PC-3 (cell line): ENCODE measurements around the gene NEO1. TPM values are rescaled to one million over a fixed set of nuclear protein-coding genes. Genes with fewer than 3 reads are reported as not detected.

Experiments
- ATAC-seq: fragments of 200-7000 bp; cut with Tn5 transposase; 2 replicates; pipeline ENCODE4 v1.9.1; 2020; ENCODE audit warnings: mild to moderate bottlenecking, moderate library complexity
- BruUV-seq: library from RNA; stranded (reverse); fragments of 400-500 nt; replicated peaks from 2 replicates; lab custom pipeline; 2021; lab: Mats Ljungman, UMichigan
- CTCF ChIA-PET: fragments of 300-600 bp; sonication (Branson Sonifier 250); formaldehyde crosslinking; loops from one replicate; lab custom pipeline; 2022; ENCODE audit warnings: antibody characterized with exemption; lab: Charles Lee
- POLR2A ChIA-PET: fragments of 300-600 bp; sonication (Branson Sonifier 250); formaldehyde crosslinking; loops from one replicate; lab custom pipeline; 2022; ENCODE audit warnings: antibody characterized with exemption; ENCODE audit not compliant: unreplicated experiment; lab: Charles Lee
- DNase-seq: peaks from one replicate; pipeline ENCODE4 v3.0.0-alpha.2; 2015
- H2AFZ ChIP-seq: fragments of 300-600 bp; sonication (generic); 2 replicates; pipeline ENCODE4 v1.6.0; 2016; ENCODE audit warnings: antibody characterized with exemption, low read length
- H3F3A ChIP-seq: fragments of 300-600 bp; sonication (generic); one replicate; pipeline ENCODE4 v1.6.0; 2017; ENCODE audit warnings: antibody characterized with exemption, low read length, control low read depth, mild to moderate bottlenecking; ENCODE audit not compliant: unreplicated experiment
- H3K27ac ChIP-seq: fragments of 300-600 bp; sonication (generic); 2 replicates; pipeline ENCODE4 v1.5.1; 2016; ENCODE audit warnings: mild to moderate bottlenecking, low read length
- H3K27me3 ChIP-seq: fragments of 300-600 bp; sonication (generic); 2 replicates; pipeline ENCODE4 v1.6.1; 2016; ENCODE audit warnings: low read length, mixed read lengths
- H3K36me3 ChIP-seq: fragments of 300-600 bp; sonication (generic); 2 replicates; pipeline ENCODE4 v1.6.1; 2016; ENCODE audit warnings: low read depth, mixed run types, low read length, mixed read lengths
- H3K4me1 ChIP-seq: fragments of 300-600 bp; sonication (generic); 2 replicates; pipeline ENCODE4 v1.5.1; 2016; ENCODE audit warnings: low read length; ENCODE audit not compliant: insufficient read depth
- H3K4me2 ChIP-seq: fragments of 300-600 bp; sonication (generic); 2 replicates; pipeline ENCODE4 v1.6.0; 2016; ENCODE audit warnings: low read length
- H3K4me3 ChIP-seq: fragments of 300-600 bp; sonication (generic); 2 replicates; pipeline ENCODE4 v1.5.1; 2016; ENCODE audit warnings: mild to moderate bottlenecking, low read length, mixed read lengths
- H3K79me2 ChIP-seq: fragments of 300-600 bp; sonication (generic); 2 replicates; pipeline ENCODE4 v1.6.1; 2017; ENCODE audit warnings: low read length, mixed read lengths
- H3K9ac ChIP-seq: fragments of 300-600 bp; sonication (generic); 2 replicates; pipeline ENCODE4 v1.6.0; 2016; ENCODE audit warnings: mild to moderate bottlenecking, low read length
- H3K9me2 ChIP-seq: fragments of 300-600 bp; sonication (generic); replicated peaks from 2 replicates; pipeline ENCODE4 v1.6.1; 2016; ENCODE audit warnings: mixed run types, low read length, mixed read lengths
- H3K9me3 ChIP-seq: fragments of 300-600 bp; sonication (generic); 2 replicates; pipeline ENCODE4 v1.6.1; 2016; ENCODE audit warnings: low read length, mixed read lengths
- H4K20me1 ChIP-seq: fragments of 300-600 bp; sonication (generic); 2 replicates; pipeline ENCODE4 v1.6.1; 2016; ENCODE audit warnings: low read length, mixed read lengths
- CTCF ChIP-seq: fragments of 300-600 bp; sonication (generic); conservative IDR thresholded peaks from 2 replicates; pipeline ENCODE4 v1.5.1; 2017; ENCODE audit warnings: antibody characterized with exemption, low read depth, mild to moderate bottlenecking, low read length
- EZH2 ChIP-seq: fragments of 300-600 bp; sonication (generic); IDR thresholded peaks from one replicate; pipeline ENCODE4 v1.6.1; 2017; ENCODE audit warnings: antibody characterized with exemption, mild to moderate bottlenecking, low read length; ENCODE audit not compliant: unreplicated experiment
- EZH2phosphoT487 ChIP-seq: fragments of 300-600 bp; sonication (generic); IDR thresholded peaks from 2 replicates; pipeline ENCODE4 v1.6.1; 2018; ENCODE audit warnings: mild to moderate bottlenecking, antibody characterized with exemption, low read length, borderline replicate concordance
- intact Hi-C: fragments of 100-400 bp; cut with micrococcal nuclease; formaldehyde crosslinking; loops from 2 replicates; pipeline ENCODE4 v1.9.0; 2023
- total RNA-seq: library from RNA; depleted of rRNA; stranded (reverse); fragments of >200 nt; gene quantifications from 2 replicates; pipeline ENCODE4 v1.2.3, GENCODE V29; 2014

Gene NEO1
- total RNA-seq, 1 experiment from 2014 or later, result 1.2 TPM

GRCh38 chr15:73019154-73019553 is 33.1 kb upstream of the NEO1 start:
- no peaks in the 10 kb centered on the region for H3K4me1 ChIP-seq
- ATAC-seq (no peak), DNase-seq (no peak)
- H3K9ac ChIP-seq, result no peak overlapping the region
- no peak for TF ChIP-seq EZH2phosphoT487
- no peak for TF ChIP-seq EZH2
- H3F3A ChIP-seq, result no peaks in the 10 kb centered on the region
- no peaks in the 10 kb centered on the region for H3K9me2 ChIP-seq
- CTCF ChIA-PET, result no interaction called here
- H3K36me3 ChIP-seq, result no peaks in the 10 kb centered on the region
- peaks cover 28% of the 10 kb centered on the region for H3K27me3 ChIP-seq
- no peaks in the 10 kb centered on the region for H3K9me3 ChIP-seq
- intact Hi-C loops, result no loop called here
- H3K79me2 ChIP-seq, result no peaks in the 10 kb centered on the region
- H4K20me1 ChIP-seq, result no peaks in the 10 kb centered on the region
- H3K4me2 ChIP-seq, result no peak overlapping the region
- no peak overlapping the region for H3K4me3 ChIP-seq
- no peak overlapping the region for H2AFZ ChIP-seq
- BruUV-seq, result no TSS peak
- POLR2A ChIA-PET, result no interaction called here
- no peak overlapping the region for H3K27ac ChIP-seq

GRCh38 chr15:73019601-73020146 is 32.6 kb upstream of the NEO1 start:
- CTCF ChIA-PET, result no interaction called here
- H3F3A ChIP-seq, result no peaks in the 10 kb centered on the region
- POLR2A ChIA-PET, result no interaction called here
- no peak overlapping the region for H3K9ac ChIP-seq
- H3K9me3 ChIP-seq, result no peaks in the 10 kb centered on the region
- no peaks in the 10 kb centered on the region for H3K9me2 ChIP-seq
- no peak for TF ChIP-seq CTCF
- no peak for TF ChIP-seq EZH2
- no peak for TF ChIP-seq EZH2phosphoT487
- BruUV-seq, result no TSS peak
- intact Hi-C loops, result no loop called here
- H3K4me1 ChIP-seq, result no peaks in the 10 kb centered on the region
- H2AFZ ChIP-seq, result no peak overlapping the region
- no peaks in the 10 kb centered on the region for H3K36me3 ChIP-seq
- DNase-seq (no peak), ATAC-seq (no peak)
- H3K27me3 ChIP-seq, result peaks cover 28% of the 10 kb centered on the region
- no peak overlapping the region for H3K27ac ChIP-seq
- no peaks in the 10 kb centered on the region for H4K20me1 ChIP-seq
- no peak overlapping the region for H3K4me3 ChIP-seq
- H3K4me2 ChIP-seq, result no peak overlapping the region
- no peaks in the 10 kb centered on the region for H3K79me2 ChIP-seq

GRCh38 chr15:73021139-73021621 is 31.1 kb upstream of the NEO1 start:
- Histone ChIP-seq H3K9ac (no peak overlapping the region), H3K27me3 (peaks cover 28% of the 10 kb centered on the region), H3F3A (no peaks in the 10 kb centered on the region), H3K9me3 (no peaks in the 10 kb centered on the region), H4K20me1 (no peaks in the 10 kb centered on the region), H2AFZ (no peak overlapping the region), H3K27ac (no peak overlapping the region), H3K9me2 (no peaks in the 10 kb centered on the region), H3K4me3 (no peak overlapping the region), H3K79me2 (no peaks in the 10 kb centered on the region), H3K36me3 (no peaks in the 10 kb centered on the region), H3K4me2 (no peak overlapping the region), H3K4me1 (no peaks in the 10 kb centered on the region)
- no TSS peak for BruUV-seq
- ChIA-PET POLR2A (no interaction called here), CTCF (no interaction called here)
- TF ChIP-seq EZH2, result no peak
- ATAC-seq, result no peak
- intact Hi-C loops, result no loop called here
- DNase-seq, result no peak

GRCh38 chr15:73022161-73022560 is 30.1 kb upstream of the NEO1 start:
- H3K79me2 ChIP-seq, result no peaks in the 10 kb centered on the region
- no peak for ATAC-seq
- H2AFZ ChIP-seq, result no peak overlapping the region
- H3K4me1 ChIP-seq, result no peaks in the 10 kb centered on the region
- H3K4me2 ChIP-seq, result no peak overlapping the region
- ChIA-PET CTCF (no interaction called here), POLR2A (no interaction called here)
- TF ChIP-seq EZH2, result no peak
- TF ChIP-seq EZH2phosphoT487, result no peak
- no peak for TF ChIP-seq CTCF
- H4K20me1 ChIP-seq, result no peaks in the 10 kb centered on the region
- H3F3A ChIP-seq, result no peaks in the 10 kb centered on the region
- peaks cover 32% of the 10 kb centered on the region for H3K27me3 ChIP-seq
- no peak for DNase-seq
- BruUV-seq, result no TSS peak
- no peak overlapping the region for H3K9ac ChIP-seq
- no peaks in the 10 kb centered on the region for H3K9me3 ChIP-seq
- H3K4me3 ChIP-seq, result no peak overlapping the region
- H3K36me3 ChIP-seq, result no peaks in the 10 kb centered on the region
- H3K9me2 ChIP-seq, result no peaks in the 10 kb centered on the region
- H3K27ac ChIP-seq, result no peak overlapping the region
- intact Hi-C loops, result no loop called here
